Neural cell (in vitro differentiated cells): ENCODE measurements around the gene CABLES1. TPM values are rescaled to one million over a fixed set of nuclear protein-coding genes. Genes with fewer than 3 reads are reported as not detected.

Source experiments
- H2AFZ ChIP-seq: fragments of 200-600, 300-800 bp; sonication (generic), shearing (Covaris generic); 2 replicates; pipeline ENCODE4 v1.6.0; 2014; ENCODE audit warnings: low read depth, mild to moderate bottlenecking, antibody characterized with exemption, low read length, moderate library complexity
- H3F3A ChIP-seq: fragments of 200-600 bp; shearing (Covaris generic); 2 replicates; pipeline ENCODE4 v1.6.1; 2016; ENCODE audit warnings: mild to moderate bottlenecking, moderate library complexity, mixed read lengths, antibody characterized with exemption, low read length; ENCODE audit not compliant: insufficient read depth, poor library complexity, severe bottlenecking
- H3K27ac ChIP-seq: fragments of 200-600, 300-800 bp; sonication (generic), shearing (Covaris generic); 2 replicates; pipeline ENCODE4 v1.5.1; 2014; ENCODE audit warnings: mild to moderate bottlenecking, low read length, moderate library complexity
- H3K27me3 ChIP-seq: fragments of 300-800, 200-600 bp; sonication (generic), shearing (Covaris generic); 2 replicates; pipeline ENCODE4 v1.6.0; 2014; ENCODE audit warnings: mild to moderate bottlenecking, low read depth, low read length, moderate library complexity; ENCODE audit not compliant: insufficient read depth
- H3K36me3 ChIP-seq: fragments of 300-800, 200-600 bp; sonication (generic), shearing (Covaris generic); 2 replicates; pipeline ENCODE4 v1.5.1; 2014; ENCODE audit warnings: mild to moderate bottlenecking, antibody characterized with exemption, low read length, moderate library complexity; ENCODE audit not compliant: insufficient read depth
- H3K4me2 ChIP-seq: fragments of 300-800, 200-600 bp; sonication (generic), shearing (Covaris generic); 2 replicates; pipeline ENCODE4 v1.6.0; 2014; ENCODE audit warnings: mild to moderate bottlenecking, low read length
- H3K4me3 ChIP-seq: fragments of 300-800, 200-600 bp; sonication (generic), shearing (Covaris generic); 2 replicates; pipeline ENCODE4 v1.5.1; 2014; ENCODE audit warnings: mild to moderate bottlenecking, low read length, moderate library complexity
- H3K79me2 ChIP-seq: fragments of 200-600 bp; shearing (Covaris generic); replicated peaks from 2 replicates; pipeline ENCODE4 v1.6.0; 2014; ENCODE audit warnings: mild to moderate bottlenecking, low read length, moderate library complexity; ENCODE audit not compliant: insufficient read depth
- H3K9ac ChIP-seq: fragments of 300-800, 200-600 bp; sonication (generic), shearing (Covaris generic); 2 replicates; pipeline ENCODE4 v1.6.1; 2016; ENCODE audit warnings: mild to moderate bottlenecking, low read length, mixed read lengths
- H3K9me2 ChIP-seq: fragments of 200-600 bp; shearing (Covaris generic); 2 replicates; pipeline ENCODE4 v1.6.1; 2016; ENCODE audit warnings: mild to moderate bottlenecking, low read length, mixed read lengths; ENCODE audit not compliant: insufficient read depth
- H3K9me3 ChIP-seq: fragments of 200-600, 300-800 bp; sonication (generic), shearing (Covaris generic); 2 replicates; pipeline ENCODE4 v1.6.1; 2016; ENCODE audit warnings: mild to moderate bottlenecking, mixed run types, low read length, moderate library complexity, mixed read lengths
- H4K20me1 ChIP-seq: fragments of 200-600 bp; shearing (Covaris generic); 2 replicates; pipeline ENCODE4 v1.6.1; 2016; ENCODE audit warnings: mild to moderate bottlenecking, mixed run types; ENCODE audit not compliant: insufficient read depth
- EP300 ChIP-seq: fragments of 450-650 bp; conservative IDR thresholded peaks from 2 replicates; pipeline ENCODE4 v1.6.1; 2014; ENCODE audit warnings: antibody characterized with exemption, mild to moderate bottlenecking, moderate library complexity; ENCODE audit not compliant: poor library complexity, severe bottlenecking
- EZH2 ChIP-seq: fragments of 200-600, 300-800 bp; shearing (Covaris generic), sonication (generic); IDR thresholded peaks from 2 replicates; pipeline ENCODE4 v1.6.1; 2014; ENCODE audit warnings: antibody characterized with exemption, low read length, borderline replicate concordance, mild to moderate bottlenecking; ENCODE audit not compliant: insufficient read depth, poor library complexity, severe bottlenecking
- MXI1 ChIP-seq: fragments of 450-650 bp; conservative IDR thresholded peaks from 2 replicates; pipeline ENCODE4 v1.6.1; 2014; ENCODE audit warnings: antibody characterized with exemption, mild to moderate bottlenecking; ENCODE audit not compliant: poor library complexity, severe bottlenecking
- POLR2AphosphoS5 ChIP-seq: IDR thresholded peaks from 2 replicates; pipeline ENCODE4 v1.6.1; 2012
- RAD21 ChIP-seq: fragments of 450-650 bp; conservative IDR thresholded peaks from 2 replicates; pipeline ENCODE4 v1.6.1; 2014; ENCODE audit warnings: antibody characterized with exemption, mild to moderate bottlenecking, moderate library complexity
- SMC3 ChIP-seq: fragments of 450-650 bp; conservative IDR thresholded peaks from 2 replicates; pipeline ENCODE4 v1.6.1; 2014; ENCODE audit warnings: antibody characterized with exemption, mild to moderate bottlenecking, moderate library complexity; ENCODE audit not compliant: poor library complexity
- TAF1 ChIP-seq: IDR thresholded peaks from 2 replicates; pipeline ENCODE4 v1.6.1; 2012; ENCODE audit warnings: low read depth
- polyA plus RNA-seq: library from polyadenylated mRNA; depleted of rRNA; stranded (reverse); fragments of >200 nt; gene quantifications from 2 replicates; pipeline ENCODE4 v1.2.3, GENCODE V29; 2014
- TF ChIP-seq, protein P1 (sequence below): fragments of 450-650 bp; IDR thresholded peaks from 2 replicates; pipeline ENCODE4 v1.5.1; 2014; ENCODE audit warnings: antibody characterized with exemption, mild to moderate bottlenecking, moderate library complexity; ENCODE audit not compliant: poor library complexity, severe bottlenecking
- TF ChIP-seq, protein P2 (sequence below): IDR thresholded peaks from 2 replicates; pipeline ENCODE4 v1.6.1; 2012; ENCODE audit warnings: borderline replicate concordance

The CABLES1 gene
- polyA plus RNA-seq, 1 donor from 2014 or later: 1.4 TPM

DNA sequence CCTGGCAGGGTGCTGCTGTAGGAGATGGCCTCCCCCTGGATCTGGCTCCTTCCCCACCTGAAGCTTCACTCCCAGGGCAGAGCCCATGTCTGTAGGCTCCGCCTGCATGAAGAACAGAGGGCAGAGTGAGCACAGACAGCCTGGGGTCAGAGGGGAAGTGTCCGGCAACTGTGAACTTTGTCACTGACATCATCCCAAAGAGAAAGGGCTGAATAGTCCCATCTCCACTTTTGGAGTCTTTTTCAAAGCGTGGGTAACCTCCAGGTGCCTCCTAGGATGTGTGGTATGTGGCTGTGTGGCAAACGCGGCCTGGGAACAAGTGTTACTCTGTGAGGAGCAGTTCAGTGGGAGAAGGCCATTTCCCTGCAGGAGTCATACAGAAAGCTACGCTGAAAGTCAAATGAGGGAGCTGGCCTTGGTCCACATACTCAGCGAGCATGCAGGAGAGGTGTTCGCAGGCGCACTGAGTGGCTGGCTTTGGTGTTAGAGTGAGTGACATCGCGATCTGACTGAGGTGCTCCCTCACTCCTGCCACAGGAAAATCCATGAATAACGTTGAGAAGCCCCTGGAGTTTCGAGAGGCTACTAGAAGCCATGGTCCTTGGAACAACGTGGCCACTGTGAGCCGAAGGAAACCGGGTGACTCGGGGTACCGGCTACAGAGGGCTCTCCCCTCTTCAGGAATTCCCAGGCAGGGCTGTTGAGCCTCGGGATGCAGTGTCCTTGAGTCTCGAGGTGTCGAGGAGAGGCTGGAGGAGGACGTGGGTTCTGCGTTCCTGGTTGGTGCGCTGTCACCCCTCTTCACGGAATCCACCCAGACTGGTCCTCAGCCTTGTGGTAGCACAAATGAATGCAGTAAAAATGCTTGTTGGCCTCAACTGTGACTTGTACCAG lies 54.7 kb downstream of the CABLES1 start:
- no peak overlapping the region for H3K9ac ChIP-seq
- no peaks in the 10 kb centered on the region for H4K20me1 ChIP-seq
- no peak for TF ChIP-seq MXI1
- TF ChIP-seq EZH2: no peak
- no peak for TF ChIP-seq EP300
- no peak for TF ChIP-seq RAD21
- TF ChIP-seq SMC3: no peak
- TF ChIP-seq TAF1: no peak
- TF ChIP-seq POLR2AphosphoS5: no peak
- TF ChIP-seq, protein P1, sequence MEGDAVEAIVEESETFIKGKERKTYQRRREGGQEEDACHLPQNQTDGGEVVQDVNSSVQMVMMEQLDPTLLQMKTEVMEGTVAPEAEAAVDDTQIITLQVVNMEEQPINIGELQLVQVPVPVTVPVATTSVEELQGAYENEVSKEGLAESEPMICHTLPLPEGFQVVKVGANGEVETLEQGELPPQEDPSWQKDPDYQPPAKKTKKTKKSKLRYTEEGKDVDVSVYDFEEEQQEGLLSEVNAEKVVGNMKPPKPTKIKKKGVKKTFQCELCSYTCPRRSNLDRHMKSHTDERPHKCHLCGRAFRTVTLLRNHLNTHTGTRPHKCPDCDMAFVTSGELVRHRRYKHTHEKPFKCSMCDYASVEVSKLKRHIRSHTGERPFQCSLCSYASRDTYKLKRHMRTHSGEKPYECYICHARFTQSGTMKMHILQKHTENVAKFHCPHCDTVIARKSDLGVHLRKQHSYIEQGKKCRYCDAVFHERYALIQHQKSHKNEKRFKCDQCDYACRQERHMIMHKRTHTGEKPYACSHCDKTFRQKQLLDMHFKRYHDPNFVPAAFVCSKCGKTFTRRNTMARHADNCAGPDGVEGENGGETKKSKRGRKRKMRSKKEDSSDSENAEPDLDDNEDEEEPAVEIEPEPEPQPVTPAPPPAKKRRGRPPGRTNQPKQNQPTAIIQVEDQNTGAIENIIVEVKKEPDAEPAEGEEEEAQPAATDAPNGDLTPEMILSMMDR: no peak
- TF ChIP-seq, protein P2, sequence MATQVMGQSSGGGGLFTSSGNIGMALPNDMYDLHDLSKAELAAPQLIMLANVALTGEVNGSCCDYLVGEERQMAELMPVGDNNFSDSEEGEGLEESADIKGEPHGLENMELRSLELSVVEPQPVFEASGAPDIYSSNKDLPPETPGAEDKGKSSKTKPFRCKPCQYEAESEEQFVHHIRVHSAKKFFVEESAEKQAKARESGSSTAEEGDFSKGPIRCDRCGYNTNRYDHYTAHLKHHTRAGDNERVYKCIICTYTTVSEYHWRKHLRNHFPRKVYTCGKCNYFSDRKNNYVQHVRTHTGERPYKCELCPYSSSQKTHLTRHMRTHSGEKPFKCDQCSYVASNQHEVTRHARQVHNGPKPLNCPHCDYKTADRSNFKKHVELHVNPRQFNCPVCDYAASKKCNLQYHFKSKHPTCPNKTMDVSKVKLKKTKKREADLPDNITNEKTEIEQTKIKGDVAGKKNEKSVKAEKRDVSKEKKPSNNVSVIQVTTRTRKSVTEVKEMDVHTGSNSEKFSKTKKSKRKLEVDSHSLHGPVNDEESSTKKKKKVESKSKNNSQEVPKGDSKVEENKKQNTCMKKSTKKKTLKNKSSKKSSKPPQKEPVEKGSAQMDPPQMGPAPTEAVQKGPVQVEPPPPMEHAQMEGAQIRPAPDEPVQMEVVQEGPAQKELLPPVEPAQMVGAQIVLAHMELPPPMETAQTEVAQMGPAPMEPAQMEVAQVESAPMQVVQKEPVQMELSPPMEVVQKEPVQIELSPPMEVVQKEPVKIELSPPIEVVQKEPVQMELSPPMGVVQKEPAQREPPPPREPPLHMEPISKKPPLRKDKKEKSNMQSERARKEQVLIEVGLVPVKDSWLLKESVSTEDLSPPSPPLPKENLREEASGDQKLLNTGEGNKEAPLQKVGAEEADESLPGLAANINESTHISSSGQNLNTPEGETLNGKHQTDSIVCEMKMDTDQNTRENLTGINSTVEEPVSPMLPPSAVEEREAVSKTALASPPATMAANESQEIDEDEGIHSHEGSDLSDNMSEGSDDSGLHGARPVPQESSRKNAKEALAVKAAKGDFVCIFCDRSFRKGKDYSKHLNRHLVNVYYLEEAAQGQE: no peak
- H3K79me2 ChIP-seq: no peaks in the 10 kb centered on the region
- no peaks in the 10 kb centered on the region for H3K9me3 ChIP-seq
- H3K27me3 ChIP-seq: no peaks in the 10 kb centered on the region
- no peaks in the 10 kb centered on the region for H3K9me2 ChIP-seq
- no peak overlapping the region for H2AFZ ChIP-seq
- no peak overlapping the region for H3K4me3 ChIP-seq
- no peak overlapping the region for H3K27ac ChIP-seq
- no peaks in the 10 kb centered on the region for H3K36me3 ChIP-seq
- no peak overlapping the region for H3K4me2 ChIP-seq
- H3F3A ChIP-seq: no peaks in the 10 kb centered on the region

DNA sequence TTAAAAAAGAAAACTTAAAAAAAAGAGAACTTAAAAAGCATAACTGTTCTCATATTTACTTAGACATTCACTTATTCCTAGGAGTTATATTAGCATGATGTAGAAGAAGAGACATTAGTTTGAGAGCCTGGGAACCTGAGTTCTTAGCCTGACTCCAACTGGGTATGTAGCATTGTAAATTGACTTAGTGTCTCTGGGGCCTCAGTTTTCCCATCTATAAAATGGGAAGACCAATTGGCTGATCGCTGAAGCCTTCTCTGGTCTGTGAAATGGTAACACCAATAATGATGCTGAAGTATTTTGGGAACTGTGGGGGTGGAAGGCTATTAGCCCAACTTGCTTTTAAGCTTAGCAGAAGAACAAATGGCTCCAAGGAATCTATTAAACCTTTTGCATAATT lies 55.9 kb downstream of the CABLES1 start:
- Histone ChIP-seq H3K79me2 (no peaks in the 10 kb centered on the region), H3K27ac (no peak overlapping the region), H3K9me3 (no peaks in the 10 kb centered on the region), H3K9ac (no peak overlapping the region), H3K4me2 (no peak overlapping the region), H3F3A (no peaks in the 10 kb centered on the region), H3K27me3 (no peaks in the 10 kb centered on the region), H3K9me2 (no peaks in the 10 kb centered on the region), H4K20me1 (no peaks in the 10 kb centered on the region), H3K36me3 (no peaks in the 10 kb centered on the region), H3K4me3 (no peak overlapping the region), H2AFZ (no peak overlapping the region)
- no peak for TF ChIP-seq SMC3
- TF ChIP-seq TAF1: no peak
- TF ChIP-seq EP300: no peak
- TF ChIP-seq, protein P1: no peak
- TF ChIP-seq MXI1: no peak
- TF ChIP-seq POLR2AphosphoS5: no peak
- no peak for TF ChIP-seq RAD21
- TF ChIP-seq EZH2: no peak
- TF ChIP-seq, protein P2: no peak
